Activated effector memory CD4-positive, alpha-beta T cell treated with anti-CD3 and anti-CD28 coated beads, Interleukin-2, amount 50 U/mL, for 16 hours (primary cell): ENCODE results near the gene MAP3K4.
A peak's percentile ranks its signal among the peaks of the same experiment; 100 is the strongest.

Source experiments
- DNase-seq: peaks from one replicate; pipeline ENCODE4 v3.0.0-alpha.2; 2020

The MAP3K4 gene

DNA sequence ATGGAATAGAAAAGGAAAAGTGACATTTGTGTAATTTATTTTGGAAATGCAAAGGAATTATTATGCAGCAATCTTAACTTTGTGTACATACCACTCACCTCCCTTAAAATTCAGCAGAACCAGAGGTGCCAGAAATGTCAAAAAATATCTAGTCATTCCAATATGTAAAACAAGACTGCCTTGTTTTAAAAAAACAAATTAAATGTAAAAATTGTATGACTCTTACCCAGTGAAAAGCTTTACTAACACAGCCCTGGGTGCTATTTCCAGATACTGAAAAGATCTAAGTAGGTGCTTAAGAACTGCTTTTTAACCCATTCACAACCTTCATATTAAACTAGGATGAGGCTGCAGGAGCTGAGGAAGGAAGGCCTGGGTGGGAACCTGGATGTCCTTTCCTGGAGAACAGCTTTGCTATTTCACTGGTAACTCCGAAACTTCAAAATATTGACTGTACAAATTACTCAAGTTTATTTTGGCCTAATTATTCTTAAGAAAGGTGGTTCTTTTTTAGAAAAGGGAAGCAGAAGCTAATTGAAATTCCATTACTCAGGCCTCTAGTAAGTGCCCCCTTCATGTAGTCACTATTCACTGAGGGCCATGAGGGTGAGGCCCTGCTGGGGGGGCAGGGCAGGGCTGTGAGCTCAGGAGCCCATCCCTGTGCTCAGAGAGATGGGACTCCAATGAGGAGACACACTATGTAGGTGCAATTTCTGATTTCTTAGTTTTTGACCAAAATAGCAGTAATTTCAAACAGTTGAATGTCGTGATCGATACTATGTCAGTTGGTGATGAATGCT lies 139.6 kb downstream of the MAP3K4 start:
- DNase-seq, result no peak

DNA sequence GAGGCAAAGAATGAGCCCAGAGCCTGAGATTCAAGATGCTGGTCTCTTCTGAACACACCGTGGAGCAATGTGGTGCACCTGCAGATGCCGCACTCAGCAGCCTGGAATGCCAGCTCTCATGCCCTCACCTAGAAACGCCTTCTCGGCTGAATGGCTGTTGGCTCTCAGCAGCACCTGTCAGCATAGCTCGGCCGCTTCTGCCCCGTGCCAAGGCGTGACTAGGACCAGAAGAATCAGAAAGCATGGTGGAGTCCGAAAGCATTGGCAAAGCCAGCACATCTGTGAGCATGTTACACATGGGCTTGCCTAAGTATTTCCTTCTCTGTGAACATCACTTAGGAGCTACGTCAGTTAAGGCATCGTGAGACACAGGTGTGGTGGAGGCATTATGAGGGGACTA lies 140.8 kb downstream of the MAP3K4 start:
- DNase-seq, result no peak

DNA sequence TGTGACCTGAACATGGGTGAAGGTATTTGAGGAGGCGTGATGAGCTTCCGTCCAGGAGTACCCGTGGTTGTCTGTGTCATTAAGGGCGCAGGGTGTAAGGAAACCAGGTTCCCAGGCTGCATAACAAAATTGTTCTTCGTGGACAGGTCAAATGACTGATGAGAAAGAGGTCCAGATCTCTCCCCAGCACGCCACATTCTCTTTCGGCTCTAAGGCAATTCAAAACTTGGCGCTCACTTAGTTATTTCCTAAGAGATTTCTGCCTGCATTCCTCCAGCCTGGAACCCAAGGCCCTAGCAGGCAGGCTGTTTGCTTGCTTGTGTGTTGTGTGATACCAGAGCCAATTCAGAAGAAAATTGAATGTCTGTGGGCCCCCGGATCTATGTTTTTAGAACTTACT lies 142.4 kb downstream of the MAP3K4 start:
- DNase-seq, result no peak

DNA sequence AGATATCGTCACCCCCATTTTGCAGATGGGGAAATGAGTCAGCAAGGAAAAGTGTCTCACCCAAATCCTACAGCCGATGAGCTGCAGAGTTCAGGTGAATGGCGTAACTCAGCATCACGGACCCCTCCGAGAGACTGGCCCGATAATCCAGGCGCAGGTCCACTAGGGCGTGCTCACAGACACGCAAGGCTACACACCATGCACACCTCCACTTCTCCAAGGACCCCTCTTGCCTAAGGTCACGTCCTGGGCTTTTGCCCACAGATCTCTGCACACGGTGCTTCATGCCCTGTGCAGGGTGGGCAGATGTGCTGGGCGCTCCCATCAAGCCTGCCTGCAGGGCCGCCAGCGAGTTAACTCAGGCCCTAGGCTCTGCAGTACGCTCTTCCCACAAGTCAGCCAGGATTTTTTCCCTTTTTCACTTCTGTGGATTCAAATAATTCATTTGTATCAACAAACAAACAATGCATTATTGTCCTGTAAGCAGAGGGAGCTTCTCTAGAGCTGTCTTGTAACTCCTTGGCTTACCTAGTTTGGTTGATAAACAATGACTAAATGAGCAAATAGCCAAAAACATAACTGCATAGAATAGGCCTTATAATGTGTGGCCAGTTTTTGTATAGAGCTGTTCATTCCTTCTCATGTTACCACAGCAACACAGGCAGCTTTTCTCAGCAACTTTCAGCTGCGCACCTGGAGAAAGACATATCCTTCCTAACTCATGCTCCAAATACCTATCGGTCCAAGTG lies 143.2 kb downstream of the MAP3K4 start:
- no peak for DNase-seq

DNA sequence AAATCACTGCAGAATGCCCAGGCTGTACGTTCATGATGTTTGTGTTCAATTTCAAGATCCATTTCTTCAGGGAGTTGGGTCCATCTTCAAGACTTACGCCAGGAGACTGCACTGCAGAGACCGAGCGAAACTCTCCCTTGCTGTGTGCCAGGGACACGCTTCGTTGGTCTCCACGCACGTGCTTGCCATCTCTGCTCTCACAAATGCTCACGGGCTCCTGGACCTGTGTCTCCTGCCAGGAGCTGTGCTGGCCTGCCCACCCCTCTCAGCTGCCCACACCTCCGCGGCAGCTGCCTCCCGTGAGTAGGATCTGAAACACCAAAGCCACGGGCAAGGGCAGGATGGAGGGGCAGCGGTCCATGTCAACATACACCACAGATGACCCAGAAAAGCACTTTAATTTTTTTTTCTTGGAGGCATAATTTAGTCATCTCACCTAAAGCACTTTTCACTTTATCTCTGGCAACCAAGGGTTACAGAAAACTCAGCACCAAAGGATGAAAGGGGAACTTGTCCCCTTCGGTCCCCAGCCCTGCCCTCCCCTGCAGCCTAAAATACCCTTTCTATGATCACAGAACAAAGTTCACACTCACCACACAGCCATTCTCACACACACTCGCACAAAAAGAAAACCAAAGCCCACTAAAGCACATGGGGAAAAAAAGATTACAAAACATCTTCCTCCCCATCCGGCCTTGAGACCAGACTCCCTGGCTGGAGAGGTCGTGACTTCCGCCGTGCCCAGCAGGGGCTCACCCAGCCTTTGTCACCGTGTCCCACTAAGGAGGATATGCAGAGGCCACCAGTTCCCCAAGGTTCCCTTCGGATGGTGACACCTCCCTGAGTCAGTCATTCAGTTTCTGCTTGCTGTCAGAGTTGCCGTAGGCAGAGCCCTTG lies 144.4 kb downstream of the MAP3K4 start:
- no peak for DNase-seq

DNA sequence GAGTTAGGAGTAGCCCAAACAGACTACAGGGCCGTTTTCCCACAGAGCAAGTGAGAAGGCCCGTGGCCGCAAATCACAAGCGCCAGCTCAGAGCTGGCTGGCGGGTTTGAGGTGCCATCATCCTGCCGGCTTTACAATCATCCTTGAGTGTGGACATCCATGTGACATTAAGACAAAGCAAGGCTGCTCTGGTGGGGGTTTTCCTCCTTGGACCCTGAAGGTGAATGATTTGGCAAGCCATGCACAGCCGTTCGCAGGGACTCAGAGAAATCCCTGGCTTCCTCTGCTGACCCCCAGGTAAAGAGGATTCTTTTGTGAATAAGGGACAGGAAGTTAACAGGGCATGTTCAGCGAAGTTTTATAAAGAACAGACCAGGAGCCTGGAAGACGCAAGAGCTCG lies 145.1 kb downstream of the MAP3K4 start:
- no peak for DNase-seq

DNA sequence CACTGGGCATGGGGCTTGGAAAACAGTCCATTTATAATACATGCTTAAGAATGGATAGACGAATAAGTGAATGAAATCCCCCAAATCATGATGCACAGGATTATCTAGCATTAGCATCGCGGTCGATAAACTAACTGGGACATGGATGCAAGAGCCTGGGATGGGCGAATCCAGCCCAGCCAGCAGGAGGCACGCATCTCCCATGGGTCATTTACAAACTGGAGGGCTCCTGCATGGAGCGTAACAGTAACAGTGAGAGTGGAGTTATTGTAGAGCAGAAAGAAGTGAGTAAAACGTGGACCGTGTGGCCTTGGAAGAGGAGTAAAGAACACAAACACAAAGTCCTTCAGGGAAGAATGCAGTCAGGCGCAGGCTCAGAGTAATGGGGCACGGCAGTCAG lies 145.8 kb downstream of the MAP3K4 start:
- DNase-seq, result no peak

DNA sequence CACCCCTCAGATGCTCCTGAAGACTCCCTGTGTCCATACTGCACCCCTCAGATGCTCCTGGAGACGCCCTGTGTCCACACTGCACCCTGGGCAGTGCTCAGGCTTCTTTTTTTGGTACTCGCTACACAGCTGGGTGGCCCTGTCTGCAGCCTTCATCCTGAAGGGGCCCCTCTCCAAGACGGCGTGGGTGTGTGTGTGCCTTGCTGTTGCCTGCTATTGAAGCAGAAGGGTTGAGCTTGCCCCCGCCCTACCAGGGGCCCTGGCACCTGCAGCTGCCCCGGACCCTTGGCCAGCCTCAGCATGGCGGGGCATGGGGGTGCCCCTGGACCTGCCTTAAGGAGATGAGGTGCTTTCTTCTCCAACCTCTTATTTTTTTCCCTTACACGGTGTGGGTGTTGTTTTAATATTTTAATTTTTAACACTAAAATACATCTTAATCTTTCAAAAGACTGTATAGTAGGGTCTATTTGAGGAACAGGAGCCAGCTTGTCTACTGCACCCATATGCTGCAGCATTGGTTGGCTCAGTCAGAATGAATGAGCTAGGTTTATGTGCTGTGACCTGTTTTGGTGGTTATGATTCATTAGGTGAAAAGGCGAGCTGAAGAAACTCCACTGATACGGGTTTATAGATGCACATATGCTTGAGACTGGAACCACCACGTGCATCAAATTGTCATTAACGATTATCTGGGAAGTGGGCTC lies 146.4 kb downstream of the MAP3K4 start:
- no peak for DNase-seq

DNA sequence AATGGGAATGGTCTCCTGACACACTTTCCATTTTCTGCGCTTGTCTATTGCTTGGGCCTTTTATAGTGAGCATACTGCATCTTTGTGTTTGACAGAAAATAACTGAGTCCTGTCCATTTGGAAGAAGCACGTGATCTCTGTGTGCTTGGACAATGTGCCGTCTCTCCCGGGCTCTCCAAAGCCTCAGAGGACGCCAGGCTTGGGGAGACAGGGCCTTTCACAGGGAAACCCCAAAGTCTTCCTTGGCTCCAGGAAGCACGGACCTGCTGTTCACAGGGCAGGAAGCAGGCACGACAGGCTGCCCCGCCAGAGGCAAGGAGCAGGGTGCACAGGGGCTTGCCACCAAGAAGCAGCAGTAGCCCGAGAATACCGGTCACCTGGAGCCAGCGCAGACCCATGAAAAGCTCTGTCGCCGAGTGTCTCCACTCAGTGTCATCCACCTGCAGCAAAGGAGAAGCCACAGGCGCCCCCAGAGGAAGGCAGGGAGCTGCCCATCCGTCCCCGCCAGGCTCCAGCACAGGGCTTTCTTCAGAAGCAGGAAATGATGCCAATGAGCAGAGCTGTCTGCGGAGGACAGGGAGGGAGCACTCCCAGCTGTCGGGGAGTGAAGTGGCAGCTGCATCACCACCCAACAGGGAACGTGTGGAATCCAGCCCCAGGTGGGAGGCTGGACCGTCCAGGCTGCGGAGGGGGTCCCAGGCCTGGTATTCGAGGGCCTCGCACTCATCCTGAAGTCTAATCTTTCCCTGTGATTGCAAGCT lies 147.2 kb downstream of the MAP3K4 start:
- no peak for DNase-seq

DNA sequence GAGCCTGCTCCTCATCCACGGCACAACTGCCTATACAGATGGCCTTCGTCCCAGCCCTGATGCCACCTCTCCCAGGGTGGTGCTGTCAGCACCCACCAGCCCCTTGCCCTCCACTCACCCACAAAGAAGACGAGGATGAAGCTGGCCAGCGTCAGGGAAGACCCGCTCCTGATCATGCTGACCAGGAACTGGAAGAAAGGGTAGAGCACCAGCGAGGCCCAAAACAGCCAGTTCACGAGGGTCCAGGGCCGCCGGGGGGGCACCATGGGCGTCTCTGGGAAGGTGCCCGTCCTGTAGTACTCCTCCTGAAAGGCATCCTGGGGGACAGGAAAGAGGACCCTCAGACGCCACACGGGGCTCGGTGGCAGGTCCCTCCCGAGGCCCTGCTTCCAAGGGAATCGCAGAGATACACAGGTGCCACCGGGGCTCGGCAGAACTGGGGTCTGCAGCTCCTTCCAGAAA lies 147.8 kb downstream of the MAP3K4 start:
- no peak for DNase-seq

DNA sequence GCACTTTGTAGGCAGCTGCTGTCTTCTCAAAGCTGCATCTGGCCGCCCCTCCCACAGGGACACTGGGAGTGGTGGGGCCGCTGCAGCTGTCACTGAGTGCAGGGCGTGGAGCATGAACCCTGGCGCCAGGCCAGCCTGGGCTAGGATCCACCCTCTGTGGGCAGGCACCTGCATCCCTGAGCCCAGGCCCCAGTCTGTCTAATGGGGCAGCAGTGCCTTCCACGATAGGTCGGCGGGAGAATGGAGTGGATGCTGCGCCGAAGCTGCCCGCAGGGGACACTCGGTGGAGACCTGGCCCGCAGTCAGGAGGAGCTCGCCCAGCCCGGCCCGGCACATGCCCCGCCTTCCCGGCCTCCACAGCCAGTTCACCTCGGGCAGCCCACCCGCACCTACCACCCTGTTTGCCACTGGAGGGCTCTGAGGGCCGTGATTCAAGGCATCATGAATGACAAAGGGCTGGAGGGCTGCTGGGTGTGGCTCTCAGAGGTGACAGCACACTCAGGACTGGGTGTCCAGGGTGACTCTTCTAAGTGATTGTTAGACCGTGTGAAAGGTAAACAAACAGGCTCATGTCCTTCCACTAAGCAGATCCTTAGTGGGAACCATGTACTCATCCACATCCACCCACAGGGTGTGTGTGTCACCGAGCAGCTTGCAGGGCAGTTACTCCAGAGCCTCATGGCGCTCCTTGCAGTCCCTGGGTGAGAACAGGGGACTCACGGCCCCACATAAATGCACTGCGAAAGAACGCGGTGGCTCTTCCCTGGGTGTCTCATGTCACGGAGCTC lies 148.4 kb downstream of the MAP3K4 start:
- DNase-seq, result peak; percentile 57

DNA sequence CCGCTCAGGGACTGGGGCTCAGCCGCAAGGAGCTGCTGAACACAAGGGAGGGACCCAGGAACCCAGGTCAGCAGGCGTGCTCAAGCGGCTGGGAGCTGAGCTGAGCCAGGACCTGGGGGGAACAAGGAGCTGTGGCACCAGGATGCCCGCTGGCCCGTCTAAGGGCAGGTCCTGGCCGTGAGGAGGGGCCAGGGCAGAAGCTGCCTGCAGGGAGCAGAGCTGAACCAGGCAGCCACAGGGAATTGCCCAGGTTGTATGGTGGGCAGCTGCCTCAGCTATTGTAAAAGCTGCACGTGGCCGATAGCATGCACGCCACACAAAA lies 148.9 kb downstream of the MAP3K4 start:
- DNase-seq, result no peak

DNA sequence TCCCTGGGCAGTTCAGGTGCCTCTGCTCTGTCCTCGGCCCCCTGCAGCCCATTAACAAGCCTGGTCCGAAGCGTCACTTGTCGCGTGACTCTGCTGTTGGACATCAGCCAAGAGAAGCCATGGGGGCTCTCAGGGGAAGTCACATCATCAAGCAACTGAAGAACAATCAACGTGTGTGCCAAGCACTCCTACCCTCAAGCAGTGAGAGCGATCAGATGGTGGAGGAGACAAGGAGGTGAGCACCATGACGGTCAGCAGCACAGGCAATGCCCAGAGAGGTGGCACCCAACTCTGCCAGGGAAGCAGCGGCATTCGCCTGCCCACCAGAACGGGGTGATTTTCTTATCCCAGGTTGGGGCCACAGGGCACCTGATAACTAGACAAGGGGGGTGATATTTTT lies 149.6 kb downstream of the MAP3K4 start:
- peak; percentile 57 for DNase-seq

DNA sequence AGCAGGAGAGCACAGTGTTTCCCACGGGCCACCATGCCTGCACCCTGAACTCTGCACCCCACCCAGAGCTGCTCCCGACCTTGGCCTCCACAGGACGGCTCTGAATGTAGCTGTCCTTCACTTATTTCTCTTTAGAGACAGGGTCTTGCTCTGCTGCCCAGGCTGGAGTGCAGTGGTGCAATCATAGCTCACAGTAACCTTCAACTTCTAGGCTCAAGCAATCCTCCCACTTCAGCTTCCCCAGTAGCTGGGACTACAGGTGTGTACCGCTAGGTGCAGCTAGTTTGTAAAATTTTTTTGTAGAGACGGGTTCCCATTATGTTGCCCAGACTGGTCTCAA lies 151.4 kb downstream of the MAP3K4 start:
- no peak for DNase-seq

DNA sequence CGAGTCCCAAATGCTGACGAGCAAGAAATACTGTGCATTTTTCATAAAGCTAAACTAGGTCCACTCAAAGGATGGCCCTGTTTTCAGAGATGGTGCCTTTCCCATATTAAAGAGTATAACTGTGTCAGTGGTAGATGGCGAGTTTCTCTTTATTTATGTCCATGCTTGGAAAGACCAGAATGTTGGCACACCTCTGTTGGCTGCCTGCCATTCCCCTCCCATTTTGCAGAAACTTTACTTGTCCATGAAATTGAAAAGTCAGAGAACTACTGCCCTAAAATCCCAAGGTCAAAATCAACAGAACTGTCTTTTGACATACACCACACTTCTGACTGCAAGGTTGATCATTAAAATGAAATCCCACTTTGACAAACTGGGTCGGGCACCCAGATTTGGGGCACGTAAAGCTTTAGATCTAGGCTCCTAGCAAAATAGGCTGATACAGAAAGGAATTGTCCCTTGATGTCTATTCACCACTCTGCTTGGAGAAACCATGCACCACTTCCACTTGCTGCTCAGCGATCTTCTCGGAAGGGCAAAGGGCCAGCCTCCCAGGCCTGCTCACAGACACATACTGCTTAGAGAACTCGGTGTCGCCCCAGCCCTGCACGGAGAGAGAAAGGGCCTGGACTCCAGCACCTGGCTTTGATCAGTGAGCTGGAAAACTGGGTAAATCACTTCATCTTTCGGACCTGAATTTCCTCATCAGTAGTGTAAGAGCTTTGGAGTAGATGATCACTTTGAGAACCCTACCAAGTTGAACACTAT lies 152.3 kb downstream of the MAP3K4 start:
- DNase-seq, result no peak

DNA sequence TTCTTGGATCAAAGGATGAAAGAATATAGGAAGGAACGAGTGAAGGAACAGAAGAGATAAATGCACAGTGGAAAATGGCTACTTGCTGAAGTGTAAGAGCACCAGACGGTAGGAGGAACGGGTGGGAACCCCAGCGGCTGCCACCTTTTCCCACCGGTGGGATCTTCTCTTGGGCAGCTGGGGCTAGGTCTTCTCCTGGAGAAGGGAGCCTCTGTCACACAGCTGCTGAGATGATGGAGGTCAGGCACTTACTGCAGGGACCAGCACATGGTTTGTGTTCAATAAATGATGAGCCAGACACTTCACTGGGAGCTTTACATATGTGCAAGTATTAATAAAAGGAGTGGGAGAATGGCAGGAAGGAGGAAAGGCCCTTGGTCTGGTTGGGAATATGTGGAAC lies 158.6 kb downstream of the MAP3K4 start:
- no peak for DNase-seq

DNA sequence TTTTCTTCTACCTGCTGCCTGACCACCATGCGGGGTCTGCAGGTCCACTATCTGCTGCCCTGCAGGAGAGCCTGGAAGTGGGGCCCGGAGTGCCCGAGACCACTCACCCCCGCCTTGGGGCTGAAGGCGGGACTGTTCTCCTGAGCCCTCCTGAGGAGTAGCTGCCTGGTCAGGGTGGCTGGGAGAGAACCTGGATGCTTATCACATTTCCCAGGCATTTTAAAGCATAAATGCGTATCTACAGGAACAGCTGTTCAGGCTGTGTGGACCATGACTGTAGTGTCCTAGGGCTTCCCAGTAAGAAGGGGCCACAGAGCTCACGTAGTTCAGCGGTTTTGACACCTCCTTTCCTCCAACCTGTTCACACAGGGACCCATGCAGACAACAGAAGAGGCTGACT lies 159.0 kb downstream of the MAP3K4 start:
- DNase-seq, result no peak

DNA sequence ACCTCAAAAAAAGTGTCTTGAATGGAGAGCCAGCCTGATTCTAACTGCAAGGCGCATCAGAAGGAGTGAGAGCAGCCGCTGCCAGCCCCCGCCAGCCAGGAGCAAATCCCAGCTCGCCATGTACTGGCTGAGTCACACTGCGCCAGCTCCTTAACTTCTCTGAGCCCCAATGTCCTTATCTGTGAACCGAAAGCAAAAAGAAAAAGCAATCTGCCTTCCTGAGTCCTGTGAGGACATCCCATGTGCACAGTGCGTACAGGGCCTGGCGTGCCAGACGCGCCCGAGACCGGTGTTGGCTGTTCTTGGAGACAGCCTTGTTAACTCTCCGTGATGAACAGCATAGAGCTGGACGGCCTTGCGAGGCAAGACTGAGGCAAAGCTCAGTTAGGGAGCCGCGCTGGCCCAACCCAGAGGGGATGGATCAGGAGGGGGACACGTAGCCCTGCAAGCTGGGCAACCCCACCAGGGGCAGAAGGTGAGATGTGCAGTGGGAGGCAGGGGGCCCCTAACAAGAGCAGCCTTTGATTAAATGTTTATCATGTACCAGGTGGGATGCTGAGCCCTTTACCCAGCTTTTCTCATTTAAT lies 159.6 kb downstream of the MAP3K4 start:
- no peak for DNase-seq

DNA sequence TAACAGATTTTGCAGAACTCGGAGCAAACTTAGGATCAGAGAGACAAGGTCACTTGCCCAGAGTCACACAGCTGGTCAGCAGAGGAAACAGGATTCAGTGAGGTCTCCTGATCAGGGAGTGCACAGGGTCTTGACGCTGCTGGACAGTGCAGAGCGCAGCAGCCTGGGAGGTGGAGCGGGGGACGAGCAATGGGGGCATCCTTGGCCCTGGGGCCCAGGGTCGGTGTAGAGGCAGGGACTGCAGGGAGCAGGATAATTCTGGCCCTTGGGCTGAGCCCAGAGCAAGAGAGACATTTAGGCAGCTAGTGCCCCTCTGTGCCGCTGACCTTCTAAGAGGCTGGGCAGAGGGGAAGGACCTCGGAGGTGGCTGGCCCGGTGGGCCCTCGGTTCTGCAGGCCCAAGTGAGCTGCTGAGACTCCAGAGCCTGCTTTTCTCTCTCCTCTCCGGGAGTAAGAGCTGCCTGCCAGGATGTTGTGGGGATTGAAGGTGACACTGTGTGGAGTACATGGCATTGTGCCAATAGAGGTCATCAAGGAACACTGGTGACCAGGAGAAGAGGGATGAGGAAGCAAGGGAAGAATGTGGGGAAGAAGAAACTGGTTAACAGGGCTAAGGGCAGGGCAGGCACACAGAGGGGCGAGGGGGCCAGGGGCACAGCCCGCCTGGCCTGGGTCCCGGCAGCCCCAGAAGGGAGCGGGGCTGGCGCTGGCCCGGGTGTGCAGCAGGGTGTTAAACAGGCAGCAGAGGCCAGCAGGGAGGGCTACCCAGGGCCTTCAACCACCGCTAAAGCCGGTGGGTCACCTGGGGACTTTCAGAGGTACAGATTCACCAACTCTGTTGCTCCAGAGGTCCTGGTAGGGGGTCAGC lies 160.3 kb downstream of the MAP3K4 start:
- no peak for DNase-seq
